Measurements from ENCODE around the gene NOG.

GRCh38 chr17:56570199-56570598 lies 23.3 kb upstream of the NOG start:
- TF ChIP-seq CTCF (IDR thresholded peaks at IDR 0.05) (no peak), EP300 (IDR thresholded peaks at IDR 0.05) (no peak)

All from tibial nerve (tissue), 4 donors.